Heart left ventricle (tissue), 13 donors: ENCODE data around the gene MAPKAPK3.

Source experiments
- CTCF ChIP-seq, 12 donors: fragments of 200-600 bp; sonication (generic) in 4 of 12; IDR thresholded peaks; one replicate each; pipeline versions ENCODE4 v1.5.0 to v1.8.0; 2018 to 2022; ENCODE audit warnings: antibody characterized with exemption in 12 of 12, mild to moderate bottlenecking in 5 of 12
- POLR2A ChIP-seq, 2 donors: fragments of 450-650 bp; IDR thresholded peaks; one replicate each; pipeline ENCODE4 v1.6.1; 2017; ENCODE audit warnings: antibody characterized with exemption in 2 of 2, mild to moderate bottlenecking in 2 of 2, moderate library complexity in 2 of 2
- donor health status: ischemic (EF 13 %, LVEDD 7.1; RV severe dilation, severe dysfunction).
- donor health status: DM: no; HTN: yes; CAD: no.
- donor health status: DM: no; HTN: no; CAD: no.
- donor health status: ischemic (EF 25% LVEDD 6.9; RV normal size, moderate dysfunction).
- donor health status: ischemic (EF 25% LVEDD 5.7; RV mildly dilated, moderate dysfunction).
- donor health status: ischemic (EF 35%, LVEDD 5.7; RV mildly dilated, moderate dysfunction).
- donor health status: nonischemic (EF 11% LVEDD 7.7; RV severe dilation, severe dysfunction).
- donor health status: DM: yes; HTN: yes; CAD: no.
- donor health status: PGD.
- donor health status: ischemic (EF 29% LVEDD 5.4; RV normal size, mild dysfunction).
- donor health status: nonischemic (EF 23%, LVEDD 6.1; RV moderate dilation, normal function).

GRCh38 chr3:50584391-50584790, 32.6 kb upstream of the MAPKAPK3 start:
- TF ChIP-seq CTCF (IDR thresholded peaks at IDR 0.05), result no peak
- no peak for TF ChIP-seq POLR2A (IDR thresholded peaks at IDR 0.05)
